ENCODE data around the gene WFDC9.
"Not testable (repeated sequence)": the region's sequence is repeated elsewhere in the genome, so short reads cannot be mapped to it uniquely, and the experiment has no call there.

WFDC9 gene

GRCh38 chr20:45631184-45631583, at the start of gene WFDC9:
TSS of gene WFDC9 (minus strand) at chr20:45631284. CDS start at chr20:45610181, 21,103 bp downstream.
- DNase-seq (ENCODE audit: low read depth) = no peak

- no peak for DNase-seq (ENCODE audit: low read depth)
These were observed 48.6 kb upstream of the WFDC9 start for GRCh38 chr20:45679650-45680049.

- no peak for DNase-seq (ENCODE audit: low read depth)
These were observed 41.7 kb upstream of the WFDC9 start for GRCh38 chr20:45672765-45673164.

DNA sequence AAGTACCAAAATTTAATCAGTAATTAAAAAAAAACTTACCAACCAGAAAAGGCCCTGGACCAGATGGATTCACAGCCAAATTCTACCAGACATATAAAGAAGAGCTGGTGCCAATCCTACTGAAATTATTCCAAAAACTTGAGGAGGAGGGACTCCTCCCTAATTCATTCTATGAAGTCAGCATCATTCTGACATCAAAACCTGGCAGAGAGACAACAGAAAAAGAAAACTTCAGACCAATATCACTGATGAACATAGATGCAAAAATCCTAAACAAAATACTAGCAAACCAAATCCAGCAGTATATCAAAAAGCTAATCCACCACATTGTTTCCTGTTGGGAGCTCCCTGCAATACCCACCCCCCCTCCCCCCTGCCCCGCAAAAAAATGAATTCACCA, 39.1 kb upstream of the WFDC9 start, which contains the start of gene WFDC11:
WFDC11 (minus strand) TSS at position 101 of the 400 bp plus-strand sequence. CDS start 19,639 bp downstream, outside the sequence.
- DNase-seq (ENCODE audit: low read depth) = no peak

- DNase-seq (ENCODE audit: low read depth) = not testable (repeated sequence)
These were observed 26.0 kb upstream of the WFDC9 start for GRCh38 chr20:45657038-45657437.

DNA sequence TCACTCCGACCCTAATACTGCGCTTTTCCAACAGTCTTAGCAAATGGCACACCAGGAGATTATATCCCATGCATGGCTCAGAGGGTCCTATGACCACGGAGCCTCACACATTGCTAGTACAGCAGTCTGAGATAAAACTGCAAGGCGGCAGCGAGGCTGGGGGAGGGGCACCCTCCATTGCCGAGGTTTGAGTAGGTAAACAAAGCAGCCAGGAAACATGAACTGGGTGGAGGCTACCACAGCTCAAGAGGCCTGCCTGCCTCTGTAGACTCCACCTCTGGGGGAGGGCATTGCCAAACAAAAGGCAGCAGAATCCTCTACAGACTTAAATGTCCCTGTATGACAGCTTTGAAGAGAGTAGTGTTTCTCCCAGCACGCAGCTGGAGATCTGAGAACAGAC, 20.6 kb upstream of the WFDC9 start:
- not testable (repeated sequence) for DNase-seq (ENCODE audit: low read depth)

DNA sequence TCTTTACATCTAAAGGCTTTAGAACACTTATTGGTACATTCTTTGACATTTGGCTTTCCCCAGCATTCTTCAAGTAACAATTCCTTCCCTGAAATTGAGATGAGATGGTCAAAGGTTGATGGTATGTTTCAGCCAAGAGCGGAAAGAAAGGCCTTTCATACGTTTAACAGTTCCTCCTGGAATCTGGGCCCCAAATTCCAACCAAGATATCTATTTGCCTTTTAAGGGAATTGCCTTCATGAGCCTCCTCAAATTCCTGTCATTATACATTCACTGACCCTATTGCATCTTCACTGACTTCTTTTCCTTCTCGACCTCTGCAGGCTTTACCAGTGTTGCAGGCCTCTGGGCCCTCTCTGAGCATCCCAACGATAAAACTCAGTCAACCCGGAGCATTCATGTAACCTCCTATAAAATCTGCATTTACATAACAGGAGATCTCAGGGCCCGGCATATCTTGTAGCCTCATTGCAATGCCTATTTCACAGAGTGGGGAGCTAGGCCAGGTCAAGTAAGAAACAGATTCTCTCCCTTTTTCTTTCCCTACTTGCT, 18.3 kb upstream of the WFDC9 start:
- no peak for DNase-seq (ENCODE audit: low read depth)

DNA sequence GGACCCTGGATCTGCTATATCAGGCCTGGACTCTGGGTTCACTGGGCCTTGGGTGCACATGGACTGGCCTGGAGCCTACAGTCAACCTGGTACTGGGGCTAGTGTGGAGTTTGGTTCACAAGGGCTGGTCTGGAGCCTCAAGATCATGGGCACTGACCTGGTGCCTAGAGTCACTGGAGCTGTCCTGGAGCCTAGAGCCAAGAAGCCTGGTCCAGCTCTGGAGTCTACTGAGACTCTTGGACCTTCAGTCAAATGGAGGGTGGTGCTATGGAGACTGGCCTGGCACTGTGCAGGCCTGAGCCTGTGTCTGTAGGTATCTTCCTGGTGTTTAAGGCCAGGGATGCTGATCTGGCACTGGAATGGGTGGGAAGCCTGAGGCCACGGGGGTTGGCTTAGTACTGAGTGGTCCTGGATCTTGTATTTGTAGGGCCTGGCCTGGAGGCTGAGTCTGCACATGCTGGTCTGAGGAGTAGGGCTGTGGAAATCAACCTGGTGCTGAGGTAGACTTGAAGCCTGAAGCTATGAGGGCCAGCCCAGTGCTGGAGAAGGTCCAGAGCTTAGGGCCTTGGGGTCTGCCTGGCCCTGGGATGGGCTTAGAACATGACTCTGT, 16.5 kb upstream of the WFDC9 start:
- no peak for DNase-seq (ENCODE audit: low read depth)

GRCh38 chr20:45646875-45647274, 15.8 kb upstream of the WFDC9 start:
- DNase-seq (ENCODE audit: low read depth) = no peak

DNA sequence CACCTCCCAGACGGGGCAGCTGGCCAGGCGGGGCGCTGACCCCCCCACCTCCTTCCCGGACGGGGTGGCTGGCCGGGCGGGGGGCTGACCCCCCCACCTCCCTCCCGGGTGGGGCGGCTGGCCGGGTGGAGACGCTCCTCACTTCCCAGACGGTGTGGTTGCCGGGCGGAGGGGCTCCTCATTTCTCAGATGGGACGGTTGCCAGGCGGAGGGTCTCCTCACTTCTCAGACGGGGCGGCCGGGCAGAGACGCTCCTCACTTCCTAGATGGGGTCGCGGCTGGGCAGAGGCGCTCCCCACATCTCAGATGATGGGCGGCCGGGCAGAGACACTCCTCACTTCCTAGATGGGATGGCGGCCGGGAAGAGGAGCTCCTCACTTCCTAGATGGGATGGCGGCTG, 14.8 kb upstream of the WFDC9 start:
- not testable (repeated sequence) for DNase-seq (ENCODE audit: low read depth)

- DNase-seq (ENCODE audit: low read depth) = not testable (repeated sequence)
These were observed 10.0 kb upstream of the WFDC9 start for GRCh38 chr20:45641076-45641475.

- DNase-seq (ENCODE audit: low read depth) = no peak
These were observed 8.6 kb upstream of the WFDC9 start for GRCh38 chr20:45639687-45640086.

GRCh38 chr20:45636513-45636912, 5.4 kb upstream of the WFDC9 start:
- no peak for DNase-seq (ENCODE audit: low read depth)

DNA sequence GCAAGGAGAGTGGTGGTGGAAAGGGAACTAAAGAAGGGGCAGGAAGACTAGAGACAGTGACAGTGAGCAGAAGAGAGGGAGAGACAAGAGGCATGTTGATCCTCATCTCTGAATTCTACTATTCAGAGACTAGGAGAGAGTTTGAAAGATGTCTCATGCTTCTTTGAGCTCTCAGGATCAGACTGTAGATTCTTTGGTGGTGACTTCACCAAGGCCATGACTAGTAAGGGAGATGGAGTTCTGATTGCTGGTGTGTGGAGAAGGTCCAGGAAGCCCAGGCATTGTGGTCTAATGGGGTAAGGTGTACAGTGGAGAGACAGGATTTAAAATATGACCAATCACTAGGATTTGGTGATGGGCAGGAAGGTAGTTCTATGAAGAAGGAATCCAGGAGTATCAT, 713 bp downstream of the WFDC9 start:
- DNase-seq (ENCODE audit: low read depth) = peak; percentile 45

DNA sequence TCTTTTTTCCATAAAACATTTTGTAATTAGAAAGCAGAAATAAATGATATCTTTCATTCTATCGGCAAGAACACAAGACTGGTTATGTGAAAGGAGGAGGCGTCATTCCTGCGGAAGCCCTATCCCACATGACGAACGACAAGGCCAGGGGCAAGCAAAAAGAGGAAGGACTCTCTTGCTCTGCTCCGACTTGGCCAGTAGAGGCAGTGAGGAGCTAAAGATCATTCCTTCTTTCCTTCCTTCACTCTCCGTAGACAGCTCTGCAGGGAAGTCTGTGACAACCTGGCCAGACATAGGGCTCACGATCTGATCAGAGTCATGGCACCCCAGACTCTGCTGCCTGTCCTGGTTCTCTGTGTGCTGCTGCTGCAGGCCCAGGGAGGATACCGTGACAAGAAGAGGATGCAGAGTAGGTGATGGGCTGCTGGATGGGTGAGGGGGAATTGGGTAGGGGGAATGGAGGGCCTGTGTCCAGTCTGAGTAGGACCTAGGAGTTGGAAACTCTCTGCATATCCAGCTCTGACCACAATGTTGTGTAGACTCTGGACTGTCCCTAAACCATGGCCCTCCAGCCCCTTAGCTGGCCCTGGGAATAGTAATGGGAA, 1.5 kb downstream of the WFDC9 start, which contains the start of gene WFDC10A:
WFDC10A (plus strand) TSS at position 244 of the 605 bp plus-strand sequence; CDS start at position 319, 75 bp downstream.
- DNase-seq (ENCODE audit: low read depth) = peak; percentile 81

DNA sequence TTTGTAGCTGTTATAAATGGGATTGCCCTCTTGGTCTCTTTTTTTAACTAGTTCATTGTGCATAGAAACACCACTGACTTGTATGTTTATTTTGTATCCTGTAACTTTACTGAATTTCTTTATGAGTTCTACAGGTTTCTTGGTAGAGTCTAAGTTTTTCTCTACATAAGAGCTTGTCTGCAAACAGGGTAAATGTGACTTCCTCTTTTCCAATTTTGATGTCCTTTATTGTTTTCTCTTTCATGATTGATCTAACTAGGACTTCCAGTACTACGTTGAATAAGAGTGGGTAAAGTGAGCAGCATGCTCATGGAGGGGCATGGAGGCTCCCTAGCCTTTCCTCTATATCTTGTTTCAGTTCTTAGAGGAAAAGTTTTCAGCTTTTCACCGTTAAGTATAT, 4.5 kb downstream of the WFDC9 start:
- no peak for DNase-seq (ENCODE audit: low read depth)

- DNase-seq (ENCODE audit: low read depth) = no peak
These were observed 9.5 kb downstream of the WFDC9 start for GRCh38 chr20:45621593-45621992.

DNA sequence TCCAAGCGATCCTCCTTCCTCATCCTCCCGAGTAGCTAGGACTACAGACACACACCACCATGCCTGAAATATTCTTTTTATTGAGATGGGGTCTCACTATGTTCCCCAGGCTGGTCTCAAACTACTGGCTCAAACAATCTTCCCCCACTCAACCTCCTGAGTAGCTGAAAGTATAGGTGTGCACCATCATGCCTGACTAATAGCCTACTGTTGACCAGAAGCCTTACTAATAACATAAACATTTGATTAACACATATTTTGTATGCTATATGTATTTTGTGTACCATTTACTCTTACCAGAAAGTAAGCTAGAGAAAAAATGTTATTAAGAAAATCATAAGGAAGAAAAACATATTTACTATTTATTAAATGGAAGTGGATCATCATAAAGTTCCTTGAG, 13.5 kb downstream of the WFDC9 start:
- DNase-seq (ENCODE audit: low read depth) = no peak

DNA sequence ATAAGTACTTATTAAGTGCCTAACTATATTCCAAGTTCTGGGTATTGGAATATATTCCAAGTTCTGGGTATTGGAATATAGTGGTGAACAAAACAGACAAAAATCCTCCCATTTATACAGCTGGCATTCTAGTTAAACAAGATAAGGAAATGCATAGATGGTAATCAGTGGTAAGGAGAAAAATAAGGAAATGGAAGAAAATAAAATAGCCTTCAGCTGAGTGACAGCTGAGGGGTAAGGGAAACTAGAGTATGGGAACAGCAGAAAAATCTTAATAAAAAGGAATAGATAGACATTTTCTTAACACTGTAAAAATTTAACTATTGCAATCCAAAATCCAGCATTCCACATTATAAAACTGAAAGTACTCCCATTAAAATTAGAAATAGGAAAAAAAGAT, 18.8 kb downstream of the WFDC9 start:
- no peak for DNase-seq (ENCODE audit: low read depth)

GRCh38 chr20:45611054-45611453, 20.0 kb downstream of the WFDC9 start:
- peak; percentile 85 for DNase-seq (ENCODE audit: low read depth)

DNA sequence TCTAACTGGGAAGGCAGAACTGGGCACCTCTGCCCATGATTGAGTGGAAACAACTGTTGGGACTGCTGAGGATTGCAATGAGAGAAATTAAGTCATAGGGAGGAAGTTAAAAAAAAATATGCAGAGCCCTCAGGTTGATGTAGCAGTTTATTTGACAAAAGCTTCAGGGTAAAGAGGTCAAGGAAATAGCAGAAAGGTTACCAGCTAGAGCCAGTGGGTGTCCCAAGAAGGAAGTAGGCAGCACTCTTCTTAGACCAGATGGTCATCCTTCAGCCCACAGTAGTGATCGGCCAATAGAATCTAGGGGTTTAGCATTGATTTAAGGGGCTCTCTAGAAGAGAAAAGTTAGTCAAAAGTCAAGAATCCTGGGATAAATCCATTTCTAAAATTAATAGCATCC, 23.3 kb downstream of the WFDC9 start:
- DNase-seq (ENCODE audit: low read depth) = no peak

- no peak for DNase-seq (ENCODE audit: low read depth)
These were observed 35.8 kb downstream of the WFDC9 start for GRCh38 chr20:45595235-45595634.

GRCh38 chr20:45593498-45593897, 37.6 kb downstream of the WFDC9 start:
- DNase-seq (ENCODE audit: low read depth) = no peak
